Lung (tissue), 12 donors: ENCODE results near the gene CELF5. TPM values are rescaled to one million over a fixed set of nuclear protein-coding genes. Genes with fewer than 3 reads are reported as not detected.
A peak's percentile ranks its signal among the peaks of the same experiment; 100 is the strongest.
"Not testable (repeated sequence)": the region's sequence is repeated elsewhere in the genome, so short reads cannot be mapped to it uniquely, and the experiment has no call there.

Experiments
- ATAC-seq: fragments of 200-7000 bp; cut with Tn5 transposase; one replicate; pipeline ENCODE4 v1.9.1; 2020; ENCODE audit warnings: moderate number of reproducible peaks; ENCODE audit not compliant: insufficient read depth, low FRiP score
- DNase-seq, 3 donors: peaks; one replicate each; pipeline ENCODE4 v3.0.0-alpha.2; 2013 to 2017
- H3K27ac ChIP-seq, 2 donors: one replicate each; pipeline ENCODE4 v1.5.1; 2013; ENCODE audit warnings: mild to moderate bottlenecking in 2 of 2, moderate library complexity in 2 of 2, control low read depth in 1 of 2, inconsistent platforms in 1 of 2, low read depth in 1 of 2, low read length in 1 of 2
- H3K27me3 ChIP-seq, 3 donors: one replicate each; pipeline ENCODE4 v1.5.1; 2013; ENCODE audit warnings: low read length in 2 of 3; ENCODE audit not compliant: control insufficient read depth in 3 of 3, insufficient read depth in 3 of 3
- H3K36me3 ChIP-seq, 4 donors: one replicate each; pipeline ENCODE4 v1.5.1; 2013; ENCODE audit warnings: low read length in 4 of 4, mild to moderate bottlenecking in 1 of 4, moderate library complexity in 1 of 4; ENCODE audit not compliant: control insufficient read depth in 4 of 4, insufficient read depth in 4 of 4
- H3K4me1 ChIP-seq, 5 donors: one replicate each; pipeline ENCODE4 v1.5.1; 2013; ENCODE audit warnings: low read length in 5 of 5, mild to moderate bottlenecking in 2 of 5, moderate library complexity in 1 of 5; ENCODE audit not compliant: control insufficient read depth in 5 of 5, insufficient read depth in 5 of 5
- H3K4me3 ChIP-seq: one replicate; pipeline ENCODE4 v1.5.1; 2013; ENCODE audit warnings: mild to moderate bottlenecking, control low read depth, moderate library complexity
- H3K9ac ChIP-seq, 2 donors: one replicate each; pipeline ENCODE4 v1.5.1; 2013; ENCODE audit warnings: low read length in 2 of 2, control low read depth in 1 of 2; ENCODE audit not compliant: insufficient read depth in 1 of 2
- H3K9me3 ChIP-seq, 4 donors: one replicate each; pipeline ENCODE4 v1.5.1; 2013; ENCODE audit warnings: low read length in 3 of 4, mild to moderate bottlenecking in 1 of 4, moderate library complexity in 1 of 4; ENCODE audit not compliant: control insufficient read depth in 4 of 4, insufficient read depth in 3 of 4
- CTCF ChIP-seq: IDR thresholded peaks from 2 replicates; pipeline ENCODE4 v1.5.1; 2012; ENCODE audit warnings: mild to moderate bottlenecking; ENCODE audit errors: control extremely low read depth, extremely low read depth
- WGBS, 2 donors: extraction: QIAGEN DNeasy Blood & Tissue Kit; methylation state at CpG; one replicate each; pipeline ENCODE4 v1.1.7; 2013; 5-methylcytosine and 5-hydroxymethylcytosine counted together
- polyA plus RNA-seq, 2 donors: library from polyadenylated mRNA; stranded (reverse); fragments of 200-250 nt; gene quantifications; one replicate each; pipeline ENCODE4 v1.2.1, GENCODE V29; 2013
- total RNA-seq, 2 donors: library from RNA; depleted of rRNA in 1 of 2; stranded (reverse); fragments of >200 nt in 1 of 2; gene quantifications; one replicate each; pipeline ENCODE4 v1.2.1, GENCODE V29; 2014 to 2021
- donor health status: control.
- donor health status: control.
- donor health status: Bipolar disorder and iron deficiency.
- donor health status: healthy.
- donor health status: DM: yes; HTN: yes; CAD: no.

The CELF5 gene
- total and polyA plus RNA-seq, 4 donors = 0.08 to 0.14 (median 0.12) TPM; not detected in 1

GRCh38 chr19:3340340-3340739 lies 115.9 kb downstream of the CELF5 start:
- WGBS, 2 donors = 87 to 88% methylated on average over 11 of the region's 11 CpGs
- no peaks in the 10 kb centered on the region for H3K9me3 ChIP-seq
- TF ChIP-seq CTCF = no peak
- H3K4me3 ChIP-seq = no peak overlapping the region
- peaks cover 2 to 22% (median 4%) of the 10 kb centered on the region in 5 donors for H3K4me1 ChIP-seq
- DNase-seq = no peak
- H3K27me3 ChIP-seq = no peaks in the 10 kb centered on the region
- ATAC-seq = no peak
- no peak overlapping the region for H3K9ac ChIP-seq
- no peaks in the 10 kb centered on the region for H3K36me3 ChIP-seq
- H3K27ac ChIP-seq = no peak overlapping the region

- TF ChIP-seq CTCF = no peak
- Histone ChIP-seq H3K4me1 (peaks cover 2 to 21% (median 4%) of the 10 kb centered on the region in 5 donors), H3K9me3 (no peaks in the 10 kb centered on the region), H3K36me3 (no peaks in the 10 kb centered on the region), H3K9ac (no peak overlapping the region), H3K4me3 (no peak overlapping the region), H3K27ac (no peak overlapping the region), H3K27me3 (no peaks in the 10 kb centered on the region)
- 89 to 94% methylated on average over 9 of the region's 9 CpGs for WGBS, 2 donors
- DNase-seq (no peak), ATAC-seq (no peak)
Observed at GRCh38 chr19:3342246-3342645, 117.8 kb downstream of the CELF5 start.

- H3K27me3 ChIP-seq, H3K36me3 ChIP-seq, H3K9me3 ChIP-seq, H3K9ac ChIP-seq, DNase-seq, H3K4me3 ChIP-seq, ATAC-seq: not testable (repeated sequence)
- H3K4me1 ChIP-seq = peaks cover 0 to 17% (median 4%) of the 10 kb centered on the region in 5 donors
- 88 to 90% methylated on average over 9 of the region's 9 CpGs for WGBS, 2 donors
- peak overlapping the region in 1 of 2 donors; percentile 55 for H3K27ac ChIP-seq
Observed at GRCh38 chr19:3342962-3343361, 118.5 kb downstream of the CELF5 start.

- no peaks in the 10 kb centered on the region for H3K36me3 ChIP-seq
- no peak overlapping the region for H3K4me3 ChIP-seq
- 18 to 23% methylated on average over 26 of the region's 26 CpGs for WGBS, 2 donors
- ATAC-seq (peak; percentile 87), DNase-seq (peak; percentile 92 to 97 (median 93))
- H3K27ac ChIP-seq = peak overlapping the region in 1 of 2 donors; percentile 84
- H3K27me3 ChIP-seq = no peaks in the 10 kb centered on the region
- no peak overlapping the region for H3K9ac ChIP-seq
- H3K9me3 ChIP-seq = no peaks in the 10 kb centered on the region
- TF ChIP-seq CTCF = no peak
- H3K4me1 ChIP-seq = peaks cover 0 to 15% (median 4%) of the 10 kb centered on the region in 5 donors
Observed at GRCh38 chr19:3343619-3344502, 119.4 kb downstream of the CELF5 start.
